HG03439 (cell line): ENCODE measurements around the gene C20orf144.
"Not testable (repeated sequence)": the region's sequence is repeated elsewhere in the genome, so short reads cannot be mapped to it uniquely, and the experiment has no call there.

ENCODE experiments used
- ATAC-seq: cut with Tn5 transposase; IDR thresholded peaks from one replicate; pipeline ENCODE4 v1.9.1; 2021; ENCODE audit warnings: mild to moderate bottlenecking, moderate library complexity; ENCODE audit not compliant: unreplicated experiment

Gene C20orf144

DNA sequence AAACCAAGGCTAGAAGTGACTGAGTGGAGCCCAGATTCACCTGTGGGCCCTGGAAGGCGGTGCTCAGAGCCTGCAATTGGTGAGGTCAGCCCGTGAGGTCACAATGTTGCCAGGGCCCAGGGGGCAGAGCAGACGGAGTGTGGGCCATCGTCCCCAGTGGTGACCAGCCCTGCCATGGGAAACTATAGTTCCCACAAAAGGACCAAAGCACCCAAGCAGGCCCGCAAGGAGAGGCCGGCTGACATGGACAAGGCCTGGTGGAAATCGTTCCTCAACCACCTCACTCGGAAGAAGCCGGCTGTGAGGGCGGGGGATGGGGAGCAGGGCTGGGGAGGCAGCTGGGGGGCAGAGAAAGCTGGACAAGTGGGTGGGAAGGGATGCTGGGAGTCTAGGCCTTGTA lies at the start of gene C20orf144:
TSS of gene C20orf144 (plus strand) at position 156 of the 400 bp plus-strand sequence. CDS start at position 175, 19 bp downstream.
- ATAC-seq: no peak

DNA sequence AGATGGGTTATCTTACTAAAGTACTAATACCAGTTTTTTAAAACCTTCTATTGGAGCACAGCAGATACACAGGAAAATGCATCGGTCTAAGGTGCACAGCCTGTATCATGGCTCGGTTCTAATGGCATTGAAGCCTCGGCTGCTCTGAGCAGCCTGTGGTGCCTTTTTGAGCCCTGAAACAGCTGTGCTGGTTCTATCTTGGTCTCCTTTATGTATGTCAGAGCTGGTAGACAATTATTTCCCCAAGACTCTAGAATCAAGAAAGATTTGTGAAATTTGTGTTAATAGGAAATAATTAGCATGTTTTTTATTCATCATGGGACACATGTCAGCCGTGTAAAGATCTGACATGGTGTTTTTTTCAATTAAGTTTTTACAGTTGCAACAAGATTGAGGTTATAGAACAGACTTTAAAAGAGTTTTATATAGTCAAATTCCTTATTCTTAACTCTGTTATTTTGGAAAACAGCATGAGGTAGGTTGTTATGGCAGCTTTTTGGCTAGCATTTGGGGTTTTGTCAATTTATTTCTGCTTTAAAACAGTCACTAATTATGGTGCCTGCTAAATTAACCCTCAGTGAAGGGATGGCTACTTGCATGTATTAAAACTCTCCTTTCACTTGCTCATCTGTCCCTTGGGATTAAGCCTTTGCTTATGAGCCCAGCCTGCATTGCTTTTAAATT lies 40.3 kb upstream of the C20orf144 start:
- no peak for ATAC-seq

DNA sequence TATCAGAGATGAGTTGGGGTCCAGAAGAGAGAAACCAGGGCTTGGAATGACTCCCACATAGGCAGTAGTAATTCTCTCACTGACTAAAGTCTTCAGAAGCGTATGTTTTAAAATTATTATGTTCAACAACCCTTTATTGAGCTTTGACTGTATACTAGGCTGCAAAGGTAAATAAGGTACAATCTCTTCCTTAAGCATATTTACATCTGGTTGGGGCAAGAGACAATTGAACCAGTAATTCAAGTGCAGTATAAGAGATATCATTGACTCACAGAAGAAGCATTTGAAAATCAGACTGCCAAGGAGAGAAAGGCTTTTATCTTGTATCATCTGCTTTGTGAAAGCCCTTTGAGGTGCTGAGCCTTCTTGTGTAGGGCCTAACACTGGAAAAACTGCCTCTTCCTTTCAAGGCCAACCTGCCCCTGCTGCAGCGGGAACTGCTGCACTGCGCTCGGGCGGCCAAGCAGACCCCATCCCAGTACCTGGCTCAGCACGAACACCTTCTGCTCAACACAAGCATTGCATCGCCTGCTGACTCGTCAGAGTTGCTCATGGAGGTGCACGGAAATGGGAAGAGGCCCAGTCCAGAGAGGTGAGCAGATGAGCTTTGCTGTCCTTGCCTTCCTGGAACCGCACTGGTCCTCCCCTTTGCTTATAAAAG lies 39.3 kb upstream of the C20orf144 start:
- no peak for ATAC-seq

DNA sequence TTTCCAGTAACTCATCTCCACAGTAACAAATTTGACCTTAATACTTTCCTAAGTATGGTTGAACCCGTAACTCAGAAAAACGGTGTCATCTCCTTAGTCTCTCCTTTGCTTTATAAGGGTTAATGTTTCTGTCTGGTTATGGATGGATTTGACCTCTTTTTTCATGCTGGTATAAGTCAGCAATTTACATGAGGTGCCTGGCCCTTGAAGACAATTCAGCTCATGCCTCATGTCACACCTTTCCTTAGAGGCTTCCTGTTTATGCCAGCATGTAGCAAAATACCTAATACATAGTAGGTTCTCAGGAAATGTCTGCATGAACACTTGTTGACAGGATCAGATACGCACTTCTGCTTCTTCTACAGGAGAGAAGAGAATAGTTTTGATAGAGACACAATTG lies 37.7 kb upstream of the C20orf144 start:
- no peak for ATAC-seq

DNA sequence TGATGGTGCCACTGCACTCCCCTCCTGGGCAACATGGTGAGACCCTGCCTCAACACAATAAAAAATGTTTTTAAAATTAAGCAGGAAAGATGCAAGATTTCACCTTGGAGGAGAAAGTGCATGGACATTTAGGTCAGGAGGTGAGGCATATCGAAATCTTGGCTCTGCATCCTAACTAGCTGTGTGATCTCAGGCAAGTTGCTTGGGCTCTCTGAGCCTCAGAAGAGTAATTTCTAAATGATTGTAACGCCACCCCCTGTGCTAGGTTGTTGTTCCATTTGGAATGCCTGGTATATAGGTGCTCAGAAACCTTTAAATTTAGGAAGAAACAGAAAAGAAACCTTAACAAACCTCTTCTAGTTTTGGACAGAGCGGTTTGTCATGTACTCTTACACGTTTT lies 35.9 kb upstream of the C20orf144 start:
- ATAC-seq: no peak

DNA sequence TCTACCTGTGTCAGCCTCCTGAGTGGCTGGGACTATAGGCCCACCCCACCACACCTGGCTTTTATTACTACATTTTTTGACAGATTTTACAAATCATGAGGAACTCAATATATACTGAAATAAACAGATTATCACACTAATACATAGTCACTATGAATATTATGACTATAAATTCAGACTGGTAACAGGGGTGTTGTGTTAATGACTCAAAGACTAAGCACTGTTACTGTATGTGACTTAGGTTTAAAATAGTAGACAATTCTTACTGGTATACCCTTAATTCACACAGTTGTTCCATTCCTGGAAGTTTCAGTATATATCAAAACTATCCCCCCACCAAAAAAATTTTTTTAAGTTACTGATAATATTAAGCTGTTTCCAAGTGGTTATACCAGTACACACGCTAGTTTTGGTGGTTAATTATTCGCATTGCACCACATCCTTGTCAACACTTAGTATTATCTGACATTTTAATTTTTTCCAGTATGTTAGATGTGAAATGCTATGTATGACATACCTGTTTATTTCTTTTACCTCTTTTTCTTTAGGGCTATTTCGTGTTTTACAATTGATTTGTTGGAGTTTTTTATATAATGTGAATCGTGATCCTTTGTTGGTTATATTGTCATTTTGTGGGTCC lies 34.4 kb upstream of the C20orf144 start:
- ATAC-seq: no peak

DNA sequence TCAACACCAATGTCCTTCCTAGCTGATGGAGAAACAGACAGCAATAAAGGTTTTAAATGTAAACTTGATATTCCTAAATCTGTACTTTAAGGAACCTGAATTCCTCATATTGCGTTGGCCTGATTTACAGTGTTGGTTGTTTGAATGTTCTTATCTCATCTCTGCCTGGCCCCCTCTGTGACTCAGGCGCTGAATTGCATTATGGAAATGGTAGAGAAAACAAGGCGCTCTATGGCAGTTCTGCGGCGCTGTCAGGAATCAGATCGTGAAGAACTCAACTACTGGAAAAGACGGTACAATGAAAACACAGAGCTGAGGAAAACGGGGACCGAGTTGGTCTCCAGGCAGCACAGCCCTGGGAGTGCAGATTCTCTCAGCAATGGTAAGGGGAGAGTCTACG lies 32.6 kb upstream of the C20orf144 start:
- ATAC-seq: no peak

DNA sequence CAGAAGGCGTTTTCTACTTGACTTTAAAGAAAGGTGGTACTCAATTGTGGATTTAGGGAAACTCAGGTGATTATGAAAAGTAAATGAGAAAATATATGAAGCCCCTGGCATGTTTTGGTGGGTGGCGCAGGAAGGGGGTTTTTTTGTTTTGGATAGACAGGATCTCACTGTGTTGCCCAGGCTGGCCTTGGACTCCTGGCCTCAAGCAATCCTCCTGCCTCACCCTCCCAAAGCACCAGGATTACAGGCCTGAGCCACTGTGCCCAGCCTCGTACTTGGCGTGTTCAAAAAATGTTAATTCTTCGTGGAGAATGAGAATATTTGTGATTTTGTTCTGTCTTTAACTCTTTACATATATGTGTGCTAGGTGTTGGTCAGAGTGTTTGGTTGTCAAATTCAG lies 32.1 kb upstream of the C20orf144 start:
- no peak for ATAC-seq

DNA sequence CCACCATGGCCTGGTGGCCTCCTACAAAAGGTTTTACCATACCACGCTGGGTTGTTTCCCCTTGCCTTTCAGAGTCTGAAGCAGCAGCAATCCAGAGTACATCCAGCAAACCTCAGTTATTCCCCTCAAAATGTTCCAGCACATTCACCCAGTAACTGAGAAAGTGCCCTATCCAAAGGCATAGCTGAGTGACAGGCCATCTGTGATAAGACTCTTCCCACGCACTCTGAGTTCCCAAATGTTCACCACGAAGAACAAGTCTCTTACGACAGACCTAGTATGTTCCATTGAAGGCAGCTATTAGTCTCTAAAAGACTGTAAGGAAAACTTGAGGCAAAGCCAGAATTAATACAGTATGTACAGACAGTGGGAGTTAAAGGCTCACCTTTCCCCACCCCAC lies 31.6 kb upstream of the C20orf144 start:
- ATAC-seq: no peak

DNA sequence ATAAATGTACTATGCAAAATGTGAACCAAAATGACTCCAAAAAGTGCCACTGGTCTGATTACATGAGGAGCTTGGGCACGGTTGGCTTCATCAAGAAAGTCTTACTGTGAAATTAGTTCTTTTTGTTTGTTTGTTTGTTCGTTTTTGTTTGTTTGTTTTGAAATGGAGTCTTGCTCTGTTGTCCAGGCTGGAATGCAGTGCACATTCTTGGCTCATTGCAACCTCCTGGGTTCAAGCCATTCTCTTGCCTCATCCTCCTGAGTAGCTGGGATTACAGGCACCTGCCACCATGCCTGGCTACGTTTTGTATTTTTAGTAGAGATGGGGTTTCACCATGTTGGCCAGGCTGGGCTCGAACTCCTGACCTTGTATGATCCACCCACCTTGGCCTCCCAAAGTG lies 30.2 kb upstream of the C20orf144 start:
- not testable (repeated sequence) for ATAC-seq

DNA sequence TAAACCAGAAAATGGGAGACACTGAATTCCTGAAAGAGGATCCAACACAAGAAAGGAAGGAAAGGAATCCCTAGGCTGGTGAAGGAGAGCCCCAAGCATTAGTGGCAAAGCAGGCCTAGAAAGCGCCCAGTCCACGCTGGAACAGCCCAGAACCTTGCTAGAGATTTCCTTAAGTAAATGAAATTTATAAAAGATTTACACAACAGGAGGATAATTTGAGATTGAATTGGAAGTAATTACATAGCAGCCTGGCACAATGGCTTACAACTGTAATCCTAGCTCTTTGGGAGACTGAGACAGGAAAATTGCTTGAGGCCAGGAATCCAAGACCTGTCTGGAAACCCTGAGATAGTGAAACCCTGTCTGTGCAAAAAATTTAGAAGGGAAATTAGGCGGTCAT lies 26.8 kb upstream of the C20orf144 start:
- ATAC-seq: no peak

DNA sequence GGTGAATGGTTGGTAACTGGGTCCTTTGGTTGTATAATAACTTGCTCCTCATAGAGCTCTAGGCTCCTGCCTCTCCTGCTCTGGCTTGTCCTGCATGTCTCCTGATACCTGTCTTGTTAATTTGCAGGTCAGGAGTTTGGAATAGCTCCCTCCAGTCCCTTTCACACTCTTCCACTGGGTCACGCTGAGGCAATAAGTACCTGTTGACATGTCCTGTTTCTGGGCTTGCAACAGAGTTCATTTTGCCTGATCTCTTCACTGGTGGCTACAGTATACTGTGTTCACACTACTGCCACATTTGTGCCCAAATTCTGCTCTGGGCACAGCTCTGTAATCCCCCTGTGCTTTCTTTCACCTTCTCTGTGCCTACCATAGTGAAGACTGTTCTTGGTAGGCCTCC lies 25.4 kb upstream of the C20orf144 start:
- no peak for ATAC-seq

DNA sequence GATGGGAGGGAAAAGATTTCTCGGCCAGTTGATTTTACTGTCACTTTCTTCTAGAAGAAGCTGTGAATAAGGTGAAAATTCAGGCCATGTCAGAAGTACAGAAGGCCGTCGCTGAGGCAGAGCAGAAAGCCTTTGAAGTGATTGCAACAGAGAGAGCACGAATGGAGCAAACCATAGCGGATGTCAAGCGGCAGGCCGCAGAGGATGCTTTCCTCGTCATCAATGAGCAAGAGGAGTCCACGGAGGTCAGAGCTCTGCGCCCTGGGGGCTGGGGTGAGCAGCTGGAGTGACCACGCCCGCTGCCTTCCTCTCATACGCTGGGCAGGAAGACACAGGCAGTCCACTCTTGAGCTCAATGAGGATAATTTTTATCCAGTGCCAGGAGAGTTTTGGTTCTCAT lies 21.8 kb upstream of the C20orf144 start:
- ATAC-seq: no peak

DNA sequence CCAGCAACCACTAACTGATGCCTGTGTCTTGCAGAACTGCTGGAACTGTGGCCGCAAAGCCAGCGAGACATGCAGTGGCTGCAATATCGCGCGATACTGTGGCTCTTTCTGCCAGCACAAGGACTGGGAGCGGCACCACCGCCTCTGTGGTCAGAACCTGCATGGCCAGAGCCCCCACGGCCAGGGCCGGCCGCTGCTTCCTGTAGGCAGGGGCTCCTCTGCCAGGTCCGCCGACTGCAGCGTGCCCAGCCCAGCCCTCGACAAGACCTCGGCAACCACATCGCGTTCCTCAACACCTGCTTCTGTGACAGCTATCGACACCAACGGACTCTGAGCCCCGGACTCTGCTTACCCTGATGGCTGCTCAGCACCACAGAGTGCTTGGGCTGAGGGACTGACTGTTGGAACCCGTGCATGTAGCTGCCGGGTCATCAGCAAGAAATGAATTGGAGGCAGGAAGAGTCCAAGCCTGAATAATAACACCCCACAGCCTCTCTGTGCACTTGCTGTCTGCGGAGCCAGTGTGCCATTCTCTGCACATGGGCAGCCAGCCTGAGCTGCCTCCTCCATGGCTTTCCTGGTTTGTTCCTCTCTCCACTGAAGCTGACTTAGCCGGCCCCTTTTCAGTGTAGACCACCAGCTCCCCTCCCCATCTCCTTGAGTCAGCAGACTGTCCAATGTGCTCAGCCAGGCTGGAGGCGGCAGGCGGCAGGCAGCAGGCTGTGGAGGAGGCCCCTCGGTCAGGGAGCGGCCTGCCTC lies 17.6 kb upstream of the C20orf144 start:
- no peak for ATAC-seq

DNA sequence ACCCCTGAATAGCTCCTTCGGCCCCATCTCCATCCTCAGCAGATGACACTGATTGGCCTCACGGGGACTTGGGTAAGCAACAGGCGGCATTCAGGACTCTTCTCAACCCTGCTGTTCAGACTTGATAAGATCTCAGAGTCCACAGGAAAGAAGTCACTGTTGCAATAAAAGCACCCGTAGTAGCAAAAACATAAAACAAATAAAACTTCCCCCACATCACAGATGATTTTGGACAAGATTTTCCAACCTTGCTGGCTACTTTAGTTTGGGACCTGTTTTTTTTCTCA lies 17.1 kb upstream of the C20orf144 start:
- ATAC-seq: no peak

DNA sequence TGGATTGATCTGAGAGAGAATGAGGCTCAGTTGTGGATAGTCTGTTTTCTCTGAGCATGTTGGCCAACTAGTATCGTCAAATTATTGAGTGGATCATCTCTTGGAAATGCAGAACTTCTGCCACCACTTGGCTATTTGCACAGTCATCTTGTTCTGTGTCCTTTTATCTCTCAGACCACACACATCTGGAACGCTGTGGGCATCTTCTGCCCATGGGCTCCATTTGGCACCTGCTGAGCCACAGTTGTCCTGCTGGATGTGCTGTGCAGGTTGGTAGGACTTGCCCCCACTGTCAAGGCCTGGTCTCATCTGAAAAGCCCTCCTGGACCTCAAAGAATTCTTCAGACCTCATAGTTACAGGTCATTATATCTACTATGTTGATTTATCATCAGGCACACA lies 16.7 kb upstream of the C20orf144 start:
- no peak for ATAC-seq

DNA sequence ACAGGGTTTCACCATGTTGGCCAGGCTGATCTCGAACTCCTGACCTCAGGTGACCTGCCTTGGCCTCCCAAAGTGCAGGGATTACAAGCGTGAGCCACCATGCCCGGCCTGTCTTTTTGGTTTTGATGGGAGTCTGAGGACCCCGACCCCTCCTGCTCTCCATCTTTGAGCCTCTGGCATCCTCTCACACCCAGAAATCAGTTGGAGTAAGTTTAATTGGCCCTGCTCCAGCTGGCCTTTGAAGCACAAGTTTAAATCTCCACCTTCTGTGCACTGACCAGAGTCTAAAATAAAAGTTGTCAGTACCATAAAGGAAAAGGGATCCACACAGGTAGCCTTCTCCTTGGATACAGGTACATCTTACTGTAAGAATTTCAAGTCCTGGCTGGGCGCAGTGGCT lies 15.9 kb upstream of the C20orf144 start:
- no peak for ATAC-seq

DNA sequence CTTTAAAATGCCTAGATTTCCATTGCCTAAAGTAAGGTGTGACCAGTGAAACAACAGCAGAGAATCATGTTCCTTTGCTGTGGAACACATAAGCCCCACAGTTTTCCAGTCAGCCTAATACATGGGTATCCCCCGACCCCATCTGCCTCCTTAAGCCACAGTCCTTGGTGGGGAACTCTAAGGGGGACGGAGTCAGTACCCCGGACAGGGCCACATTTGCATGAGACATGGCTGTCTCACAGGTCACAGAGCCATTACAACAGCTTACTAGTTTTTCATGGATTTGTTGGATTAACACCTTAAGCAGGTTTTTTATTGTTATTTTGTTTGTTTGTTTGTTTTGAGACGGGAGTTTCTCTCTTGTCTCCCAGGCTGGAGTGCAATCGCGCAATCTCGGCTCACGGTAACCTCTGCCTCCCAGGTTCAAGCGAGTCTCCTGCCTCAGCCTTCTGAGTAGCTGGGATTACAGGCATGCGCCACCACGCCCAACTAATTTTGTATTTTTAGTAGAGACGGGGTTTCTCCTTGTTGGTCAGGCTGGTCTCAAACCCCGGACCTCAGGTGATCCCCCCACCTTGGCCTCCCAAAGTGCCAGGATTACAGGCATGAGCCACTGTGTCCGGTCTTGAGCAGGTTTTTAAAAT lies 15.0 kb upstream of the C20orf144 start:
- not testable (repeated sequence) for ATAC-seq

DNA sequence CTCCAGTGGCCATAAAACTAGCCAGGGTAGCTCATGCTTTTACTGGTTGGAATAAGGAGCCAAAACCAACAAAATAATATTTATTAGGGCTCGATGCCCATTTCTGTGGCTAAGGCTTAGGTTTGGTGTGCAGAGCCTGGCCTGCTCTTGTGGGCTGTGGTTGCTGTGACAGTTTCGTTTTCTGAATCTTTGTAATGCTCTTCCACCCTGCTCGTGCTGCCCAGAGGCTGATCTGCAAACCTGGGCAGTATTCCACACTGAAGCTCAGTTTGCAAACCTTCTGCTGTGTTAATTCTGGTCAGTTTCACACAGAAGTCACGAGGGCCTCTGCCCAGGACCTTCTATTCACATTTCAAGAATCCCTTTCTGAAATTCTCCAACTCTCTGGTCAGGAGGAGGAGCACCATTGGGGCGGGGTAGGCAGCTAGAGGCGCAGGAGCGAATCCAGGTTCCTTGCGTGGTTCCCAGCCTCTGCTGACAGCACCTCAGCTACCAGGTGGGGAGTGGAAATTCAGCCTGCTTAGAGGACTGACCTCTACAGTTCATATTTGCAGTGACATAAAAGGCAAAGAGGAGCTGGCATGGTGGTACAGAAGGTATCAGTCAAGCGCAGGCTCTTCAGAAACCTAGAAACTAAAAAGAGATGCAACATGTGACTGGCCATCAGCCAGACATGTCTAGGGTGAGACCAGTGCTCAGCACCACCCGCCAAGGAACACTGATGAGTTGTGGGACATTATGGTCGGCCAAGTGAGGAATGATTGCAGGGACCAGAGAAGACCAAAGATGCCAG lies 14.3 kb upstream of the C20orf144 start:
- ATAC-seq: peak; percentile 56

DNA sequence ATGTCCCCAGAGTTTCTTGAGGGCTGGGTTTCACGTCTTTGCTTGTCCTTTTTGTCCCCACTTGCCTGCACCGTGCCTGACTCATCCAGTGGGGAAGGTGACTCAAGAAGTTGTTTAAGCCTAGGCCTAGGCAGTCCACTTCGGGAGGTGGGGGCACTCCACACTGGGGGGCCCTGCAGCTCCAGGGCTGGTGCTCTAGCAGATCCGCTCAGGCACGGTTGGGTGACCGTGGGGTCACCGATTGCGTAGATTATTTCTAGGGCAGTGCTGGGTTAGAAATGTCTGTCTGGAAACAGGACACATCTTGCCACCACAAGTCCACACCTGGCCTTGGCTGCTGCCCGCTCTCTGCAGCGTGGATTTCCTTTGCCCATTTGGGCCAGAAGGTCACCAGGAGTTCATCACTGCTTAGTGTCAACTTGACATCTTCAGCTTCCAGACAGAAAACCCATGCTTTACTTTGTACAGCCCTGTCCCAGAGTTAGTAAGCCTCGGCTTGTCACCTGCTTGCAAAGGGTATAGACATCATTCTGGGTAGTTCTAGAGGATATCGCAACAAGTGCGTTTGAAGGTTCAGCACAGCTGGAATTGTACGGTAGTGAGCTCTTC lies 13.6 kb upstream of the C20orf144 start:
- ATAC-seq: no peak
